H1 (cell line): ENCODE data around the gene EEF2.

ENCODE experiments used
- CBX5 ChIP-seq: fragments of 300-800, 300-1000 bp; sonication (generic); IDR thresholded peaks from 2 replicates; pipeline ENCODE4 v1.7.1; 2016; ENCODE audit warnings: antibody characterized with exemption, low read length, low read depth
- GABPA ChIP-seq: IDR thresholded peaks from 2 replicates; pipeline ENCODE4 v1.6.1; 2011; ENCODE audit warnings: mild to moderate bottlenecking, low read length, moderate library complexity, borderline replicate concordance; ENCODE audit not compliant: insufficient read depth
- POU5F1 ChIP-seq: IDR thresholded peaks from 2 replicates; pipeline ENCODE4 v1.6.1; 2011; ENCODE audit warnings: low read depth, mild to moderate bottlenecking, low read length, moderate library complexity
- SP2 ChIP-seq: IDR thresholded peaks from 2 replicates; pipeline ENCODE4 v1.6.1; 2012; ENCODE audit warnings: mild to moderate bottlenecking, low read length, inconsistent platforms
- TAF7 ChIP-seq: optimal IDR thresholded peaks from 2 replicates; pipeline ENCODE3; 2011; ENCODE audit warnings: low read depth, mild to moderate bottlenecking, inconsistent platforms, low read length, moderate library complexity, borderline replicate concordance
- YY1 ChIP-seq: IDR thresholded peaks from 2 replicates; pipeline ENCODE4 v1.6.1; 2011; ENCODE audit warnings: low read depth, mild to moderate bottlenecking, low read length
- ZNF274 ChIP-seq: IDR thresholded peaks from 2 replicates; pipeline ENCODE4 v1.7.0; 2012; ENCODE audit warnings: low read length, borderline replicate concordance; ENCODE audit errors: extremely low read depth
- TF ChIP-seq, protein P1 (sequence below), 3 experiments: IDR thresholded peaks; 1 replicate in 2 of 3; 2 replicates in 1 of 3; pipeline versions ENCODE4 v1.5.1 to v1.6.1; 2011; ENCODE audit warnings: low read length in 3 of 3, mild to moderate bottlenecking in 3 of 3, inconsistent platforms in 2 of 3, low read depth in 1 of 3, moderate library complexity in 1 of 3; ENCODE audit not compliant: insufficient read depth in 1 of 3; ENCODE audit errors: control extremely low read depth in 1 of 3
- TF ChIP-seq, protein P2 (sequence below): IDR thresholded peaks from 2 replicates; pipeline ENCODE4 v1.6.1; 2011; ENCODE audit warnings: low read depth, mild to moderate bottlenecking, low read length; ENCODE audit not compliant: insufficient read depth

GRCh38 chr19:3978145-3978544, 7.1 kb downstream of the EEF2 start:
- TF ChIP-seq GABPA (no peak), ZNF274 (no peak), TAF7 (no peak), POU5F1 (no peak), CBX5 (no peak), SP2 (no peak), YY1 (no peak)
- TF ChIP-seq, protein P1, sequence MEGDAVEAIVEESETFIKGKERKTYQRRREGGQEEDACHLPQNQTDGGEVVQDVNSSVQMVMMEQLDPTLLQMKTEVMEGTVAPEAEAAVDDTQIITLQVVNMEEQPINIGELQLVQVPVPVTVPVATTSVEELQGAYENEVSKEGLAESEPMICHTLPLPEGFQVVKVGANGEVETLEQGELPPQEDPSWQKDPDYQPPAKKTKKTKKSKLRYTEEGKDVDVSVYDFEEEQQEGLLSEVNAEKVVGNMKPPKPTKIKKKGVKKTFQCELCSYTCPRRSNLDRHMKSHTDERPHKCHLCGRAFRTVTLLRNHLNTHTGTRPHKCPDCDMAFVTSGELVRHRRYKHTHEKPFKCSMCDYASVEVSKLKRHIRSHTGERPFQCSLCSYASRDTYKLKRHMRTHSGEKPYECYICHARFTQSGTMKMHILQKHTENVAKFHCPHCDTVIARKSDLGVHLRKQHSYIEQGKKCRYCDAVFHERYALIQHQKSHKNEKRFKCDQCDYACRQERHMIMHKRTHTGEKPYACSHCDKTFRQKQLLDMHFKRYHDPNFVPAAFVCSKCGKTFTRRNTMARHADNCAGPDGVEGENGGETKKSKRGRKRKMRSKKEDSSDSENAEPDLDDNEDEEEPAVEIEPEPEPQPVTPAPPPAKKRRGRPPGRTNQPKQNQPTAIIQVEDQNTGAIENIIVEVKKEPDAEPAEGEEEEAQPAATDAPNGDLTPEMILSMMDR (IDR thresholded peaks at IDR 0.05; ENCODE audit: control extremely low read depth in 1 of 3, insufficient read depth in 1 of 3, low read depth in 1 of 3, low read length in 3 of 3) = no peak
- TF ChIP-seq, protein P2, sequence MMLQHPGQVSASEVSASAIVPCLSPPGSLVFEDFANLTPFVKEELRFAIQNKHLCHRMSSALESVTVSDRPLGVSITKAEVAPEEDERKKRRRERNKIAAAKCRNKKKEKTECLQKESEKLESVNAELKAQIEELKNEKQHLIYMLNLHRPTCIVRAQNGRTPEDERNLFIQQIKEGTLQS = no peak
